Fibroblast of lung (primary cell): ENCODE measurements around the gene THRA. TPM values are rescaled to one million over a fixed set of nuclear protein-coding genes. Genes with fewer than 3 reads are reported as not detected.

Source experiments
- DNase-seq, 2 donors: peaks; one replicate each; pipeline versions ENCODE4 v3.0.0 to v3.0.0-alpha.2; 2010; ENCODE audit warnings: low read depth in 2 of 2
- H2AFZ ChIP-seq: 2 replicates; pipeline ENCODE4 v1.5.1; 2012; ENCODE audit warnings: low read length, control low read depth, inconsistent platforms
- H3K27ac ChIP-seq: 2 replicates; pipeline ENCODE4 v1.5.1; 2011; ENCODE audit warnings: low read length, control low read depth; ENCODE audit not compliant: insufficient read depth
- H3K27me3 ChIP-seq: 2 replicates; pipeline ENCODE4 v1.5.1; 2011; ENCODE audit warnings: mild to moderate bottlenecking, low read length; ENCODE audit not compliant: control insufficient read depth, insufficient read depth
- H3K36me3 ChIP-seq: 2 replicates; pipeline ENCODE4 v1.5.1; 2011; ENCODE audit warnings: low read length; ENCODE audit not compliant: control insufficient read depth, insufficient read depth
- H3K4me1 ChIP-seq: 2 replicates; pipeline ENCODE4 v1.5.1; 2011; ENCODE audit warnings: low read length; ENCODE audit not compliant: control insufficient read depth, insufficient read depth; ENCODE audit errors: extremely low read depth
- H3K4me2 ChIP-seq: 2 replicates; pipeline ENCODE4 v1.5.1; 2011; ENCODE audit warnings: low read length, control low read depth; ENCODE audit not compliant: insufficient read depth; ENCODE audit errors: extremely low read depth
- H3K4me3 ChIP-seq, 4 experiments: fragments of 200-600 bp in 1 of 4; sonication (generic) in 1 of 4; replicated peaks in 1 of 4; 2 replicates each; pipeline ENCODE4 v1.5.1; 2011 to 2016; ENCODE audit warnings: low read length in 4 of 4, low read depth in 3 of 4, mild to moderate bottlenecking in 3 of 4, control low read depth in 2 of 4, inconsistent platforms in 1 of 4, mixed read lengths in 1 of 4; ENCODE audit not compliant: insufficient read depth in 1 of 4; ENCODE audit errors: control extremely low read depth in 1 of 4
- H3K79me2 ChIP-seq: 2 replicates; pipeline ENCODE4 v1.5.1; 2012; ENCODE audit warnings: mild to moderate bottlenecking, low read length, inconsistent platforms; ENCODE audit not compliant: control insufficient read depth, insufficient read depth
- H3K9ac ChIP-seq: 2 replicates; pipeline ENCODE4 v1.5.1; 2011; ENCODE audit warnings: mild to moderate bottlenecking, low read length, control low read depth; ENCODE audit not compliant: insufficient read depth
- H3K9me3 ChIP-seq: 2 replicates; pipeline ENCODE4 v1.5.1; 2012; ENCODE audit warnings: low read depth, low read length; ENCODE audit not compliant: control insufficient read depth, insufficient read depth
- H4K20me1 ChIP-seq: 2 replicates; pipeline ENCODE4 v1.5.1; 2011; ENCODE audit warnings: low read length; ENCODE audit not compliant: control insufficient read depth, insufficient read depth; ENCODE audit errors: extremely low read depth
- EZH2 ChIP-seq: IDR thresholded peaks from 2 replicates; pipeline ENCODE4 v1.5.1; 2012; ENCODE audit warnings: low read length, control low read depth, mild to moderate bottlenecking; ENCODE audit errors: missing control alignments
- polyA plus RNA-seq, 2 donors: library from polyadenylated mRNA; depleted of rRNA in 1 of 2; stranded (reverse) in 1 of 2; unstranded in 1 of 2; fragments of >200 nt; gene quantifications; 2 replicates each; pipeline ENCODE4 v1.2.1, GENCODE V29; 2011 to 2012; ENCODE audit warnings: missing spikeins in 1 of 2
- total RNA-seq: library from RNA; depleted of rRNA; stranded (reverse); fragments of >200 nt; gene quantifications from 2 replicates; pipeline ENCODE4 v1.2.1, GENCODE V29; 2014
- TF ChIP-seq, protein P1 (sequence below), 2 donors: IDR thresholded peaks in 1 of 2; conservative IDR thresholded peaks in 1 of 2; 1 replicate in 1 of 2; 2 replicates in 1 of 2; pipeline ENCODE4 v1.5.1; 2011 to 2012; ENCODE audit warnings: low read length in 2 of 2, control low read depth in 1 of 2, inconsistent platforms in 1 of 2, low read depth in 1 of 2, mild to moderate bottlenecking in 1 of 2

The THRA gene
- total and polyA plus RNA-seq, 2 donors (not counting 1 experiment from before 2014, with no cell fraction given): 27.2 to 52.8 TPM

DNA sequence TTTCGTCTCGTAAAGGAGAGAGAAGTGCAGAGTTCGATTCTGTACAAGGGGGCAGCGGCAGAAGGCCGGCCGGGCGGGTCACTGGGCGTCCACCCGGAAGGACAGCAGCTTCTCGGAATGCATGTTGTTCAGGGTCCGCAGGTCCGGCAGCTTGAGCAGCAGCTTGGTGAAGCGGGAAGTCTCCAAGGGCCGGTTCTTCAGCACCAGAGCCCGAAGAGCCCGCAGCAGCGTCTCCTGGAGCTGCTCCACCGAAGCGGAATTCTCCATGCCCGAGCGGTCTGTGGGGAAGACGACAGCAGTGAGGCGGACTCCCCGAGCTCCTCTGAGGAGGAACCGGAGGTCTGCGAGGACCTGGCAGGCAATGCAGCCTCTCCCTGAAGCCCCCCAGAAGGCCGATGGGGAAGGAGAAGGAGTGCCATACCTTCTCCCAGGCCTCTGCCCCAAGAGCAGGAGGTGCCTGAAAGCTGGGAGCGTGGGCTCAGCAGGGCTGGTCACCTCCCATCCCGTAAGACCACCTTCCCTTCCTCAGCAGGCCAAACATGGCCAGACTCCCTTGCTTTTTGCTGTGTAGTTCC is 30.3 kb downstream of the THRA start:
- Histone ChIP-seq H3K79me2 (peaks cover 16% of the 10 kb centered on the region), H3K27me3 (no peaks in the 10 kb centered on the region), H4K20me1 (no peaks in the 10 kb centered on the region), H3K36me3 (peaks cover 37% of the 10 kb centered on the region), H3K4me2 (no peak overlapping the region), H3K27ac (peak overlapping the region; percentile 37), H3K4me3 (no peak overlapping the region), H2AFZ (no peak overlapping the region), H3K4me1 (peaks cover 17% of the 10 kb centered on the region), H3K9ac (no peak overlapping the region), H3K9me3 (no peaks in the 10 kb centered on the region)
- no peak for TF ChIP-seq EZH2
- TF ChIP-seq, protein P1, sequence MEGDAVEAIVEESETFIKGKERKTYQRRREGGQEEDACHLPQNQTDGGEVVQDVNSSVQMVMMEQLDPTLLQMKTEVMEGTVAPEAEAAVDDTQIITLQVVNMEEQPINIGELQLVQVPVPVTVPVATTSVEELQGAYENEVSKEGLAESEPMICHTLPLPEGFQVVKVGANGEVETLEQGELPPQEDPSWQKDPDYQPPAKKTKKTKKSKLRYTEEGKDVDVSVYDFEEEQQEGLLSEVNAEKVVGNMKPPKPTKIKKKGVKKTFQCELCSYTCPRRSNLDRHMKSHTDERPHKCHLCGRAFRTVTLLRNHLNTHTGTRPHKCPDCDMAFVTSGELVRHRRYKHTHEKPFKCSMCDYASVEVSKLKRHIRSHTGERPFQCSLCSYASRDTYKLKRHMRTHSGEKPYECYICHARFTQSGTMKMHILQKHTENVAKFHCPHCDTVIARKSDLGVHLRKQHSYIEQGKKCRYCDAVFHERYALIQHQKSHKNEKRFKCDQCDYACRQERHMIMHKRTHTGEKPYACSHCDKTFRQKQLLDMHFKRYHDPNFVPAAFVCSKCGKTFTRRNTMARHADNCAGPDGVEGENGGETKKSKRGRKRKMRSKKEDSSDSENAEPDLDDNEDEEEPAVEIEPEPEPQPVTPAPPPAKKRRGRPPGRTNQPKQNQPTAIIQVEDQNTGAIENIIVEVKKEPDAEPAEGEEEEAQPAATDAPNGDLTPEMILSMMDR (conservative IDR thresholded peaks at IDR 0.05 in 1 of 2, IDR thresholded peaks at IDR 0.05 in 1 of 2; ENCODE audit: low read depth in 1 of 2, low read length in 2 of 2): no peak
- no peak for DNase-seq

DNA sequence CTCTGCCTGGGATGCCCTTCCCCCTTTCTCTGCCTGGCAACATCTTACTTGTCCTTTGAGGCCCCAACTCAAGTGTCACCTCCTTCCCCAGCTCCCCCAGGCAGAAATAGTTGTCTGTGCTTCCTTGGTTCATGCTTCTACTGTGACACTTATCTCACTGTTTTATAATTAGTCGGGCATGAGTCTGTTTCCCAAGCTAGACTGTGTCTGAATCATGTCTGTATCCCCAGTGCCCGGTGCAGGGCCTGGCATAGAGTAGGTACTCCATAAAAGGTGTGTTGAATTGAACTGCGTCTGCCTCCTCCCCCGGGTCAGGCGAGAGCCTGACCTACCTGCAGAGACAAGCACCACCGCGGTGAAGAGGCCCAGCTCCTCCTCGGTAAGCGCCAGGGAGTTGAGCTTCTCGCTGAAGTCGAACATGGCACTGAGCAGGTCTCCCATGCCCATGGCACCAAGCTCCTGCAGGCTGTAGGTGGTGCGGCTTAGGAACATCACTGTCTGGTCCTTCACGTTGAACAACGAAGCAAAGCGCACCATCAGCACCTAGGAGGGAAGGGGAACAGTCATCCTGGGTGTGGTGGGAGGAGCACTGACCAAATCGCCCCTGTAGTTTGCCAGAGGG is 30.9 kb downstream of the THRA start:
- DNase-seq: no peak
- Histone ChIP-seq H3K4me1 (peaks cover 22% of the 10 kb centered on the region), H2AFZ (no peak overlapping the region), H3K79me2 (peaks cover 22% of the 10 kb centered on the region), H4K20me1 (no peaks in the 10 kb centered on the region), H3K4me3 (no peak overlapping the region), H3K36me3 (peaks cover 34% of the 10 kb centered on the region), H3K4me2 (no peak overlapping the region), H3K27me3 (no peaks in the 10 kb centered on the region), H3K9me3 (no peaks in the 10 kb centered on the region), H3K9ac (no peak overlapping the region), H3K27ac (no peak overlapping the region)
- TF ChIP-seq, protein P1 (conservative IDR thresholded peaks at IDR 0.05 in 1 of 2, IDR thresholded peaks at IDR 0.05 in 1 of 2; ENCODE audit: low read depth in 1 of 2, low read length in 2 of 2): no peak
- TF ChIP-seq EZH2: no peak

DNA sequence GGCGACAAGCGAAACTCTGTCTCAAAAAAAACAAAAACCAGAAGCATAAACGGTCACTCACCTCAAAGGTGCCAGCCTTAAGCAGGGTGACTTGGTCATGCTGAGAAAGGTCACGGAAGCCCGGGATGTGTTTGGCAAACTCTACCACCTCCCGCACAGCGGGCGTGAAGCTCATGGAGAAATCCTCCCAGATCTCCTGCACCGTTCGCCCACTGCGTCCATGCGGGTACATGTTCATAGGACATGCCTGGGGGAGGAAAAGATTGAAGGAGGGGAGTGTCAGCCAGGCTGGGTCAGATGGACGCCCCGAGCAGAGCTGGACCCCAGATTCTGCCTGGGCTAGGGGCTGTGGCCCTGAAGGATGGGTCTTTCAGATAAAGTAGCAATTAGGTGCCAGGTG is 32.1 kb downstream of the THRA start:
- Histone ChIP-seq H3K4me1 (peaks cover 23% of the 10 kb centered on the region), H3K4me2 (no peak overlapping the region), H3K36me3 (peaks cover 29% of the 10 kb centered on the region), H4K20me1 (no peaks in the 10 kb centered on the region), H3K9ac (no peak overlapping the region), H3K4me3 (no peak overlapping the region), H3K27ac (no peak overlapping the region), H3K79me2 (peaks cover 28% of the 10 kb centered on the region), H3K9me3 (no peaks in the 10 kb centered on the region), H3K27me3 (no peaks in the 10 kb centered on the region), H2AFZ (no peak overlapping the region)
- no peak for TF ChIP-seq EZH2
- TF ChIP-seq, protein P1 (conservative IDR thresholded peaks at IDR 0.05 in 1 of 2, IDR thresholded peaks at IDR 0.05 in 1 of 2; ENCODE audit: low read depth in 1 of 2, low read length in 2 of 2): no peak
- DNase-seq: no peak
